HCT116 (cell line): Measurements from ENCODE around the gene CORO2B. TPM values are rescaled to one million over a fixed set of nuclear protein-coding genes. Genes with fewer than 3 reads are reported as not detected.

Source experiments
- ATAC-seq: fragments of 200-7000 bp; cut with Tn5 transposase; 2 replicates; pipeline ENCODE4 v1.9.1; 2020; ENCODE audit warnings: mild to moderate bottlenecking, moderate library complexity
- BruUV-seq: library from RNA; stranded (reverse); fragments of 400-500 nt; replicated peaks from 2 replicates; lab custom pipeline; 2021; lab: Mats Ljungman, UMichigan
- CTCF ChIA-PET: fragments of 300-600 bp; sonication (Branson Sonifier 250); formaldehyde crosslinking; loops from one replicate; lab custom pipeline; 2021; ENCODE audit warnings: antibody characterized with exemption; lab: Charles Lee
- POLR2A ChIA-PET: fragments of 300-600, 350-600 bp; sonication (Branson Sonifier 250); formaldehyde crosslinking; loops from one replicate; lab custom pipeline; 2021; ENCODE audit warnings: antibody characterized with exemption; lab: Charles Lee
- RAD21 ChIA-PET, 2 experiments: fragments of 300-600 bp; sonication (Branson Sonifier 250); formaldehyde crosslinking; loops; one replicate each; lab custom pipeline; 2023; ENCODE audit warnings: low total read pairs in 2 of 2; ENCODE audit not compliant: uncharacterized antibody in 2 of 2, unreplicated experiment in 2 of 2, low non-redundant PET in 1 of 2; lab: Charles Lee
- DNase-seq: peaks from one replicate; pipeline ENCODE4 v3.0.0-alpha.2; 2010; ENCODE audit warnings: low read depth, low spot score
- H2AFZ ChIP-seq: fragments of 200-600 bp; shearing (Covaris generic), sonication (generic); 2 replicates; pipeline ENCODE4 v1.6.1; 2017; ENCODE audit warnings: low read depth, mixed run types, mixed read lengths, antibody characterized with exemption, low read length; ENCODE audit not compliant: poor library complexity, severe bottlenecking
- H3K27ac ChIP-seq: 2 replicates; pipeline ENCODE4 v1.5.1; 2012; ENCODE audit warnings: low read depth, low read length
- H3K27me3 ChIP-seq: fragments of 200-600 bp; sonication (generic); 2 replicates; pipeline ENCODE4 v1.6.1; 2016; ENCODE audit warnings: mixed run types, low read length, mixed read lengths; ENCODE audit not compliant: insufficient read depth
- H3K36me3 ChIP-seq, 2 experiments: fragments of 200-500 bp in 1 of 2; fragments of 200-600 bp in 1 of 2; sonication (Bioruptor generic) in 1 of 2; sonication (generic) in 1 of 2; 2 replicates each; pipeline versions ENCODE4 v1.5.1 to v1.6.1; 2014 to 2016; ENCODE audit warnings: low read length in 2 of 2, inconsistent platforms in 1 of 2, mixed read lengths in 1 of 2, mixed run types in 1 of 2; ENCODE audit not compliant: insufficient read depth in 2 of 2, control insufficient read depth in 1 of 2
- H3K4me1 ChIP-seq, 2 experiments: fragments of 200-600 bp in 1 of 2; sonication (generic) in 1 of 2; 2 replicates each; pipeline versions ENCODE4 v1.5.1 to v1.6.1; 2012 to 2017; ENCODE audit warnings: low read length in 2 of 2, inconsistent platforms in 1 of 2, mild to moderate bottlenecking in 1 of 2, mixed read lengths in 1 of 2, mixed run types in 1 of 2, moderate library complexity in 1 of 2; ENCODE audit not compliant: insufficient read depth in 2 of 2, control insufficient read depth in 1 of 2
- H3K4me2 ChIP-seq: fragments of 200-600 bp; sonication (generic); 2 replicates; pipeline ENCODE4 v1.6.1; 2017; ENCODE audit warnings: mixed run types, low read length, mixed read lengths
- H3K4me3 ChIP-seq, 2 experiments: fragments of 200-600 bp in 1 of 2; sonication (generic) in 1 of 2; replicated peaks in 1 of 2; 2 replicates each; pipeline ENCODE4 v1.5.1; 2011 to 2016; ENCODE audit warnings: low read length in 2 of 2, control low read depth in 1 of 2, low read depth in 1 of 2, mild to moderate bottlenecking in 1 of 2, mixed read lengths in 1 of 2, mixed run types in 1 of 2
- H3K79me2 ChIP-seq: fragments of 200-600 bp; sonication (generic); 2 replicates; pipeline ENCODE4 v1.6.1; 2017; ENCODE audit warnings: mild to moderate bottlenecking, mixed run types, low read length, moderate library complexity, mixed read lengths; ENCODE audit not compliant: insufficient read depth
- H3K9ac ChIP-seq: fragments of 200-600 bp; sonication (generic); 2 replicates; pipeline ENCODE4 v1.6.1; 2016; ENCODE audit warnings: low read length, mixed read lengths
- H3K9me2 ChIP-seq: fragments of 200-600 bp; sonication (generic), shearing (Covaris generic); 2 replicates; pipeline ENCODE4 v1.6.1; 2017; ENCODE audit warnings: mixed run types, mild to moderate bottlenecking, moderate library complexity; ENCODE audit not compliant: insufficient read depth
- H3K9me3 ChIP-seq, 2 experiments: fragments of 200-500 bp in 1 of 2; fragments of 200-600 bp in 1 of 2; sonication (Bioruptor generic) in 1 of 2; sonication (generic) in 1 of 2; 2 replicates each; pipeline ENCODE4 v1.6.1; 2014 to 2017; ENCODE audit warnings: low read length in 2 of 2, mixed read lengths in 2 of 2, inconsistent platforms in 1 of 2, low read depth in 1 of 2, mild to moderate bottlenecking in 1 of 2, mixed run types in 1 of 2, moderate library complexity in 1 of 2; ENCODE audit not compliant: control insufficient read depth in 1 of 2, insufficient read depth in 1 of 2
- H4K20me1 ChIP-seq: fragments of 200-600 bp; sonication (generic), shearing (Covaris generic); 2 replicates; pipeline ENCODE4 v1.6.1; 2017; ENCODE audit warnings: mixed run types, mild to moderate bottlenecking, moderate library complexity; ENCODE audit not compliant: insufficient read depth
- ATF3 ChIP-seq: IDR thresholded peaks from 2 replicates; pipeline ENCODE4 v1.6.1; 2012
- CEBPB ChIP-seq: IDR thresholded peaks from 2 replicates; pipeline ENCODE4 v1.6.1; 2012; ENCODE audit warnings: low read depth
- EGR1 ChIP-seq: IDR thresholded peaks from 2 replicates; pipeline ENCODE4 v1.6.1; 2012; ENCODE audit warnings: low read depth
- EZH2 ChIP-seq: fragments of 200-600 bp; sonication (generic); IDR thresholded peaks from 2 replicates; pipeline ENCODE4 v1.6.1; 2017; ENCODE audit warnings: antibody characterized with exemption, mixed run types
- EZH2phosphoT487 ChIP-seq: fragments of 200-600 bp; IDR thresholded peaks from 2 replicates; pipeline ENCODE4 v1.6.1; 2018; ENCODE audit warnings: antibody characterized with exemption, borderline replicate concordance
- JUND ChIP-seq: IDR thresholded peaks from 2 replicates; pipeline ENCODE4 v1.6.1; 2012
- MAX ChIP-seq: IDR thresholded peaks from 2 replicates; pipeline ENCODE4 v1.6.1; 2012
- RAD21 ChIP-seq: IDR thresholded peaks from 2 replicates; pipeline ENCODE4 v1.6.1; 2012; ENCODE audit warnings: low read depth, mild to moderate bottlenecking
- REST ChIP-seq: IDR thresholded peaks from 2 replicates; pipeline ENCODE4 v1.6.1; 2012; ENCODE audit warnings: low read depth
- SP1 ChIP-seq: IDR thresholded peaks from 2 replicates; pipeline ENCODE4 v1.6.1; 2012; ENCODE audit warnings: low read depth
- SRF ChIP-seq: IDR thresholded peaks from 2 replicates; pipeline ENCODE4 v1.6.1; 2012; ENCODE audit warnings: low read depth
- TCF7L2 ChIP-seq: IDR thresholded peaks from 2 replicates; pipeline ENCODE4 v1.7.0; 2011; ENCODE audit warnings: borderline replicate concordance, inconsistent platforms; ENCODE audit not compliant: insufficient read depth, insufficient read length; ENCODE audit errors: extremely low read depth
- YY1 ChIP-seq: IDR thresholded peaks from 2 replicates; pipeline ENCODE4 v1.6.1; 2011; ENCODE audit warnings: low read length, low read depth, moderate library complexity, mild to moderate bottlenecking; ENCODE audit not compliant: insufficient replicate concordance; ENCODE audit errors: extremely low read depth
- ZFX ChIP-seq: fragments of 450-650 bp; IDR thresholded peaks from 2 replicates; pipeline ENCODE4 v1.6.1; 2017
- intact Hi-C: fragments of 100-400 bp; cut with micrococcal nuclease; formaldehyde crosslinking; loops from 2 replicates; pipeline ENCODE4 v1.10.0; 2022
- total RNA-seq: library from RNA; stranded (reverse); gene quantifications from one replicate; pipeline ENCODE4 v1.2.1, GENCODE V29; 2021; ENCODE audit not compliant: unreplicated experiment
- TF ChIP-seq, protein P1 (sequence below), 3 experiments: fragments of 200-600 bp in 1 of 3; sonication (generic) in 1 of 3; IDR thresholded peaks in 2 of 3; conservative IDR thresholded peaks in 1 of 3; 2 replicates each; pipeline ENCODE4 v1.5.1; 2012 to 2017; ENCODE audit warnings: low read depth in 2 of 3, low read length in 2 of 3, antibody characterized with exemption in 1 of 3, borderline replicate concordance in 1 of 3, control low read depth in 1 of 3, mild to moderate bottlenecking in 1 of 3, mixed read lengths in 1 of 3, mixed run types in 1 of 3, moderate library complexity in 1 of 3; ENCODE audit not compliant: insufficient read depth in 1 of 3

CORO2B gene
- total RNA-seq, 1 experiment from 2014 or later, result 2.8 TPM

- Histone ChIP-seq H3K4me3 (no peak overlapping the region), H3K9me2 (no peaks in the 10 kb centered on the region), H3K27ac (no peak overlapping the region), H3K9ac (no peak overlapping the region), H4K20me1 (no peaks in the 10 kb centered on the region), H3K27me3 (no peaks in the 10 kb centered on the region), H3K9me3 (no peaks in the 10 kb centered on the region), H2AFZ (no peak overlapping the region), H3K4me1 (peaks cover 2 to 7% of the 10 kb centered on the region in 2 experiments; a peak in 3 of 4 replicates), H3K36me3 (no peaks in the 10 kb centered on the region), H3K79me2 (no peaks in the 10 kb centered on the region), H3K4me2 (no peak overlapping the region)
- RAD21 ChIA-PET, result no interaction called here
- POLR2A ChIA-PET, result no interaction called here
- BruUV-seq, result no TSS peak
- no peak for DNase-seq
- TF ChIP-seq ZFX (no peak), MAX (no peak), EGR1 (no peak), EZH2phosphoT487 (no peak), RAD21 (no peak), SP1 (no peak), EZH2 (no peak), TCF7L2 (no peak), SRF (no peak), ATF3 (no peak), REST (no peak), YY1 (no peak), JUND (no peak), CEBPB (no peak)
- TF ChIP-seq, protein P1, sequence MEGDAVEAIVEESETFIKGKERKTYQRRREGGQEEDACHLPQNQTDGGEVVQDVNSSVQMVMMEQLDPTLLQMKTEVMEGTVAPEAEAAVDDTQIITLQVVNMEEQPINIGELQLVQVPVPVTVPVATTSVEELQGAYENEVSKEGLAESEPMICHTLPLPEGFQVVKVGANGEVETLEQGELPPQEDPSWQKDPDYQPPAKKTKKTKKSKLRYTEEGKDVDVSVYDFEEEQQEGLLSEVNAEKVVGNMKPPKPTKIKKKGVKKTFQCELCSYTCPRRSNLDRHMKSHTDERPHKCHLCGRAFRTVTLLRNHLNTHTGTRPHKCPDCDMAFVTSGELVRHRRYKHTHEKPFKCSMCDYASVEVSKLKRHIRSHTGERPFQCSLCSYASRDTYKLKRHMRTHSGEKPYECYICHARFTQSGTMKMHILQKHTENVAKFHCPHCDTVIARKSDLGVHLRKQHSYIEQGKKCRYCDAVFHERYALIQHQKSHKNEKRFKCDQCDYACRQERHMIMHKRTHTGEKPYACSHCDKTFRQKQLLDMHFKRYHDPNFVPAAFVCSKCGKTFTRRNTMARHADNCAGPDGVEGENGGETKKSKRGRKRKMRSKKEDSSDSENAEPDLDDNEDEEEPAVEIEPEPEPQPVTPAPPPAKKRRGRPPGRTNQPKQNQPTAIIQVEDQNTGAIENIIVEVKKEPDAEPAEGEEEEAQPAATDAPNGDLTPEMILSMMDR (IDR thresholded peaks at IDR 0.05 in 2 of 3, conservative IDR thresholded peaks at IDR 0.05 in 1 of 3; ENCODE audit: borderline replicate concordance in 1 of 3, insufficient read depth in 1 of 3, low read depth in 2 of 3, low read length in 2 of 3), result no peak
- ATAC-seq, result no peak
- intact Hi-C loops, result no loop called here
- CTCF ChIA-PET, result no interaction called here
Measured at GRCh38 chr15:68699881-68700454, 121.2 kb downstream of the CORO2B start.
